Activated naive CD8-positive, alpha-beta T cell (primary cell): ENCODE results near the gene CFAP54.
"Not testable (repeated sequence)": the region's sequence is repeated elsewhere in the genome, so short reads cannot be mapped to it uniquely, and the experiment has no call there.

Experiments used
- H3K27ac Mint-ChIP-seq: one replicate; pipeline ENCODE4 v1.8.0; 2021; ENCODE audit warnings: mixed read lengths
- H3K27me3 Mint-ChIP-seq: one replicate; pipeline ENCODE4 v1.8.0; 2021; ENCODE audit warnings: mixed read lengths
- H3K36me3 Mint-ChIP-seq: one replicate; pipeline ENCODE4 v1.8.0; 2021; ENCODE audit warnings: mixed read lengths
- H3K4me1 Mint-ChIP-seq: one replicate; pipeline ENCODE4 v1.8.0; 2021; ENCODE audit warnings: low read depth, mixed read lengths
- H3K4me3 Mint-ChIP-seq: one replicate; pipeline ENCODE4 v1.8.0; 2021; ENCODE audit warnings: mild to moderate bottlenecking, mixed read lengths
- H3K9me3 Mint-ChIP-seq: one replicate; pipeline ENCODE4 v1.8.0; 2021; ENCODE audit warnings: low read depth, mixed read lengths

CFAP54 gene

GRCh38 chr12:96605684-96606083 lies 116.3 kb downstream of the CFAP54 start:
- Mint-ChIP-seq H3K9me3 (peaks cover 5% of the 10 kb centered on the region), H3K27ac (no peak overlapping the region), H3K4me3 (no peak overlapping the region), H3K27me3 (peaks cover 38% of the 10 kb centered on the region), H3K36me3 (peaks cover 2% of the 10 kb centered on the region), H3K4me1 (no peaks in the 10 kb centered on the region)

DNA sequence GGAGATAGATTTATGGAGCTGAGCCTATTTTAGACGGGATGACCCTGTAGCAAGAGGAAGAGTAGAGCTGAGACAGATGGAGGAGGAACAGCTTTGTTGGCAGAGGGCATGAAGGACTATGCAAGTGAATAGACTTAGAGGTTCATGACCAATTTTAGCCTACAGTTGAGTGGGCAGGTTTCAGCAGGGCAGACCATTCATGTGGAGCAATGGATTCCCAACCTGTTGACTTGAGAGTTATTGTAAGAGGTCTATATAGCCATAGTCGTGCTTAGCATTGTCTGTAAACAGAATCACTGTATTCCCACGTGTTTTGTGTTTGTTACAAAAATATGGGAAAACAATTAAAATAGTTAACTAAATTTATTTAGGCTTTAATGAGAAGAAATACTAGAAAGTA lies 116.8 kb downstream of the CFAP54 start:
- Mint-ChIP-seq H3K4me1 (no peaks in the 10 kb centered on the region), H3K27me3 (peaks cover 36% of the 10 kb centered on the region), H3K9me3 (peaks cover 5% of the 10 kb centered on the region), H3K4me3 (no peak overlapping the region), H3K27ac (no peak overlapping the region), H3K36me3 (peaks cover 2% of the 10 kb centered on the region)

DNA sequence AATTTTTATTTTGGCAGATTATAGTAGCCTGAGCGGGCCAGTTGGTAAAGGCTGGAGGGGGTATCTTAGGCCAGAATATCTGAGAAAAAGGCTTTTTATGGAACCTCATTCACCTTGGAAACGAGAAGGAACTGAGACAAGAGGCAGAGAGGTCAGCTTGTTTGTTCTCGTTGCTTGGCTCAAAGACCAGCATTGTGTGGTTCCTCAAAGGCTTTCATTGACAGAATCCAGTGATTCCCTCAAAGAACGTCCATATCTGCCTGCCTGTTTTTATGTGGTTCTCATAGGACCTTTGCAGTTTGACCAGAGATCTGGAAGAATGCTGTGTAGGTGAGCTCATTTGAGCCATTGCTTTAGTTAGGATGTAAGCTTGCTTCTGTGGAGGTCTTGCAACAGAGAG lies 117.3 kb downstream of the CFAP54 start:
- Mint-ChIP-seq H3K4me3 (no peak overlapping the region), H3K27me3 (peaks cover 38% of the 10 kb centered on the region), H3K4me1 (no peaks in the 10 kb centered on the region), H3K9me3 (peaks cover 5% of the 10 kb centered on the region), H3K36me3 (peaks cover 2% of the 10 kb centered on the region), H3K27ac (no peak overlapping the region)

GRCh38 chr12:96617178-96617577 lies 127.8 kb downstream of the CFAP54 start:
- Mint-ChIP-seq H3K4me3 (no peak overlapping the region), H3K27ac (no peak overlapping the region), H3K4me1 (no peaks in the 10 kb centered on the region), H3K36me3 (no peaks in the 10 kb centered on the region), H3K9me3 (no peaks in the 10 kb centered on the region), H3K27me3 (peaks cover 15% of the 10 kb centered on the region)

GRCh38 chr12:96623155-96623554 lies 133.8 kb downstream of the CFAP54 start:
- H3K27ac Mint-ChIP-seq = no peak overlapping the region
- H3K4me1 Mint-ChIP-seq = no peaks in the 10 kb centered on the region
- no peaks in the 10 kb centered on the region for H3K27me3 Mint-ChIP-seq
- no peak overlapping the region for H3K4me3 Mint-ChIP-seq
- H3K36me3 Mint-ChIP-seq = no peaks in the 10 kb centered on the region
- H3K9me3 Mint-ChIP-seq = no peaks in the 10 kb centered on the region

DNA sequence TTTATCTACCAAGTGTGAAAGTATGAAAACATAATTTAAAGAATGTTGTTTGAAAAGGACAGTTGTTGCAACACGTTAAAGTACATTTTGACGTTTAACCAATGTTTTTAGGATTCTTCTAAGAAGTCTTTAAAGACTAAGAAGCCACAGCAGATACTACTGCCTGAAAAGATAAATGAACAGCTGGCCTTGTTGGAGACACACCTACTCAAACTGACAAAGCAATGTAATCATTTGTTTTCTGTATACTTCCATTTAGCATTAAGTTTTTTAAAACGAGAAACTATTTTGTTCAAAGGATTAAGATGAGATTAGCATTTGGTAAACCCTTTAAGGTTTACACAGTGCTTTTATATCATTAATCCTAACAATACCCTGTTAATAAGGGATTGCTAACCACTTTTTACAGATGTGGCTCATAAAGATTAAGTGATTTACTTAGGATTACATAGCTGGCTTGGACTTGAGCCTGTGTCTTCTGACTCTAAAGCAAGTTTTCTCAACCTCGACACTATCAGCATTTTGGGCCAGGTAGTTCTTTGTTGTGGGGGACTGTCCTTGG lies 134.4 kb downstream of the CFAP54 start:
- H3K36me3 Mint-ChIP-seq = no peaks in the 10 kb centered on the region
- no peaks in the 10 kb centered on the region for H3K4me1 Mint-ChIP-seq
- H3K27ac Mint-ChIP-seq = no peak overlapping the region
- no peak overlapping the region for H3K4me3 Mint-ChIP-seq
- no peaks in the 10 kb centered on the region for H3K27me3 Mint-ChIP-seq
- H3K9me3 Mint-ChIP-seq = no peaks in the 10 kb centered on the region

GRCh38 chr12:96635844-96636243 lies 146.5 kb downstream of the CFAP54 start:
- no peak overlapping the region for H3K4me3 Mint-ChIP-seq
- H3K27ac Mint-ChIP-seq = no peak overlapping the region
- no peaks in the 10 kb centered on the region for H3K4me1 Mint-ChIP-seq
- no peaks in the 10 kb centered on the region for H3K36me3 Mint-ChIP-seq
- no peaks in the 10 kb centered on the region for H3K9me3 Mint-ChIP-seq
- H3K27me3 Mint-ChIP-seq = peaks cover 11% of the 10 kb centered on the region

DNA sequence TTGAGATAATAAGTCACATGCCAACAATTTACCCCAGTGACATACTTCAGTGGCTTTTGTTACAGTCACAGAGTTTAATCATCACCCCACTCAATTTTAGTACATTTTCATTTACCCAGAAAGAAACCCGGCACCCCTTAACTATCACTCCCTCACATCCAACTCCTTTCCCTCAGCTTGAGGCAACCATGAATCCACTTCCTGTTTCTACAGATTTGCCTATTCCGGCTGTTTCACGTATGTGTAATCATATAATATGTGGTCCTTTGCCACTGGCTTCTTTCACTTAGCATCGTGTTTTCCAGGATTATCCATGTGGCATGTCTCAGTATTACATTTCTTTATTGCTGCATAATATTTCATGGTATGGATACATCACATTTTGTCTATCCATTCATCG lies 147.5 kb downstream of the CFAP54 start:
- H3K4me3 Mint-ChIP-seq = no peak overlapping the region
- H3K9me3 Mint-ChIP-seq = no peaks in the 10 kb centered on the region
- H3K4me1 Mint-ChIP-seq = no peaks in the 10 kb centered on the region
- H3K36me3 Mint-ChIP-seq = no peaks in the 10 kb centered on the region
- peaks cover 11% of the 10 kb centered on the region for H3K27me3 Mint-ChIP-seq
- no peak overlapping the region for H3K27ac Mint-ChIP-seq

DNA sequence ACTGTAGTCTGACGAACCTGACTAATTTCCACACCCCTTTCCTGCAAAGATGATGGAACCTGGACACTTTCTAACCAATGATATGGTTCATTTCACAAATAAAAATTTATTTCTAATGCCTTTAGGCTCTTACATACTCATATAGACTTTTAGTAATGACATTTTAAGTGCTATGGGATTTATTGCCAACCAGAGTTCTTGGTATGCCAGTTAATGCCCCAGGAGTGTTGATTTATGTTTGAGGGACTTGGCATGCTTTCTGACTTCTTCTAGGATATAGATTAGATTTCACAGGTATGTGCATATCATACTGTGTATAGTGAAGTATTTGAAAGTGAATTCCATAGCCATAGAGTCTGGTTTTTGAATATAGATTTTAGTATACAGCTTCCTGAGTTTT lies 159.5 kb downstream of the CFAP54 start:
- Mint-ChIP-seq H3K4me3 (no peak overlapping the region), H3K27me3 (peaks cover 2% of the 10 kb centered on the region), H3K36me3 (peaks cover 2% of the 10 kb centered on the region), H3K27ac (no peak overlapping the region), H3K4me1 (no peaks in the 10 kb centered on the region), H3K9me3 (no peaks in the 10 kb centered on the region)

GRCh38 chr12:96652870-96653269 lies 163.5 kb downstream of the CFAP54 start:
- H3K4me1 Mint-ChIP-seq = no peaks in the 10 kb centered on the region
- H3K4me3 Mint-ChIP-seq = no peak overlapping the region
- H3K27me3 Mint-ChIP-seq = peaks cover 2% of the 10 kb centered on the region
- no peaks in the 10 kb centered on the region for H3K9me3 Mint-ChIP-seq
- no peaks in the 10 kb centered on the region for H3K36me3 Mint-ChIP-seq
- no peak overlapping the region for H3K27ac Mint-ChIP-seq

DNA sequence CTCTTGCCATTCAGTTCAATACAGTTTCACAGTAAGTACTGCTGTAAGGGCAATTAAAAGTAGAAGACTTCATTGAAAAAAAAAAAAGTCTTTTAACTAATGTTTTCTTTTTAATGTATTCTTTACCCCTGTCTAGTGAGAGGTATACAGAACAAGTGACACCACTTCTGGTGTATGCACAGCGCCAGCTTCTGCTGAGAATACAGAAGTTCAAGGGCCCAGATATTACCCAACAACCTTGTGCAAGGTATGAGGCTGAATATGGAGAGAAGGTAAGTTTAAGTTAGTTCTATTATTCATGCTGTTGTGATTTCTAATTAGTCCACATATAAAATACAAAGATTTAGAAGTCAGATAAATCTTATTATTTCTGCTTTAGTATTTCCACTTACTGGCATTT lies 168.7 kb downstream of the CFAP54 start:
- Mint-ChIP-seq H3K36me3 (no peaks in the 10 kb centered on the region), H3K4me3 (no peak overlapping the region), H3K27me3 (peaks cover 4% of the 10 kb centered on the region), H3K27ac (no peak overlapping the region), H3K4me1 (no peaks in the 10 kb centered on the region), H3K9me3 (no peaks in the 10 kb centered on the region)

DNA sequence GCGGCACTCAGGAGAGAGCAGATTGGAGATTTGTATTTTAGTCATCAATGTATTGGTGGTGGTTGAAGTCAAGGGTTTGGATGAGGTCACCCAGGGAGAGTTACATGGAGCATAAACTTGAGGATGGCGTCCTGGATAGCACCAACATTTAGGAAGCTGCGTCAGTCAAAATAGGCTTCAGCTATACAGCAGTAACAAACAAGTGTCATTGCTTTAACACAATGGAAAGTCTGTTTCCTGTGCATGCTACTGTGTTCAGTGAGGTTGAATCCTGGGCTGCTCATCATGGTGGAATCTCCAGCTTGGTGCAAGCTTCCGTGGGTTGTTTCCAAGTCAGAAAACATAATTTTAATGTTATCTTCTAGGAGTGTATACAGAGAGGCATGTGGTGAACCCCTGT lies 180.4 kb downstream of the CFAP54 start:
- no peaks in the 10 kb centered on the region for H3K4me1 Mint-ChIP-seq
- peaks cover 6% of the 10 kb centered on the region for H3K27me3 Mint-ChIP-seq
- no peak overlapping the region for H3K27ac Mint-ChIP-seq
- no peaks in the 10 kb centered on the region for H3K36me3 Mint-ChIP-seq
- H3K4me3 Mint-ChIP-seq = no peak overlapping the region
- H3K9me3 Mint-ChIP-seq = no peaks in the 10 kb centered on the region

GRCh38 chr12:96670334-96670899 lies 181.0 kb downstream of the CFAP54 start:
- no peaks in the 10 kb centered on the region for H3K36me3 Mint-ChIP-seq
- H3K9me3 Mint-ChIP-seq = no peaks in the 10 kb centered on the region
- no peaks in the 10 kb centered on the region for H3K4me1 Mint-ChIP-seq
- H3K27ac Mint-ChIP-seq = no peak overlapping the region
- H3K27me3 Mint-ChIP-seq = peaks cover 6% of the 10 kb centered on the region
- no peak overlapping the region for H3K4me3 Mint-ChIP-seq

- H3K27ac Mint-ChIP-seq, H3K27me3 Mint-ChIP-seq, H3K4me1 Mint-ChIP-seq, H3K36me3 Mint-ChIP-seq, H3K9me3 Mint-ChIP-seq, H3K4me3 Mint-ChIP-seq: not testable (repeated sequence)
Observed at GRCh38 chr12:96675519-96675918, 186.1 kb downstream of the CFAP54 start.

GRCh38 chr12:96677363-96677762 lies 188.0 kb downstream of the CFAP54 start:
- Mint-ChIP-seq H3K4me3 (no peak overlapping the region), H3K36me3 (no peaks in the 10 kb centered on the region), H3K4me1 (no peaks in the 10 kb centered on the region), H3K27ac (no peak overlapping the region), H3K9me3 (no peaks in the 10 kb centered on the region), H3K27me3 (peaks cover 5% of the 10 kb centered on the region)

- H3K27me3 Mint-ChIP-seq = peaks cover 6% of the 10 kb centered on the region
- H3K27ac Mint-ChIP-seq = no peak overlapping the region
- H3K4me3 Mint-ChIP-seq = no peak overlapping the region
- peaks cover 4% of the 10 kb centered on the region for H3K9me3 Mint-ChIP-seq
- no peaks in the 10 kb centered on the region for H3K4me1 Mint-ChIP-seq
- H3K36me3 Mint-ChIP-seq = peaks cover 2% of the 10 kb centered on the region
Observed at GRCh38 chr12:96687719-96688118, 198.3 kb downstream of the CFAP54 start.
